ENCODE data around the gene DAB2IP. TPM values are rescaled to one million over a fixed set of nuclear protein-coding genes. Genes with fewer than 3 reads are reported as not detected.

Gene DAB2IP
- polyA plus RNA-seq, 1 donor (not counting 4 experiments of a cell fraction or from before 2014, with no cell fraction given) = 28.6 TPM

GRCh38 chr9:121768416-121769015 is 117.1 kb downstream of the DAB2IP start:
- Histone ChIP-seq H3K4me2 (ENCODE audit: control insufficient read depth, extremely low read depth, insufficient read depth, low read depth, low read length) (no peak overlapping the region), H3K4me1 (ENCODE audit: control insufficient read depth, extremely low read depth, insufficient read depth, low read length) (peaks cover 13% of the 10 kb centered on the region), H2AFZ (ENCODE audit: control insufficient read depth, low read length) (no peak overlapping the region), H3K9ac (ENCODE audit: control insufficient read depth, extremely low read depth, insufficient read depth, low read length) (no peak overlapping the region), H3K4me3 (ENCODE audit: control insufficient read depth in 2 of 3, extremely low read depth in 1 of 3, insufficient read depth in 2 of 3, low read depth in 1 of 3, low read length in 3 of 3) (no peak overlapping the region), H4K20me1 (ENCODE audit: control insufficient read depth, extremely low read depth, insufficient read depth, low read length) (peaks cover 4% of the 10 kb centered on the region), H3K9me1 (ENCODE audit: control insufficient read depth, extremely low read depth, insufficient read depth, low read length) (peaks cover 2% of the 10 kb centered on the region), H3K9me3 (ENCODE audit: control insufficient read depth, low read depth, low read length) (no peaks in the 10 kb centered on the region), H3K27me3 (ENCODE audit: control insufficient read depth, extremely low read depth, insufficient read depth, low read length) (no peaks in the 10 kb centered on the region), H3K36me3 (ENCODE audit: control insufficient read depth in 2 of 2, extremely low read depth in 1 of 2, insufficient read depth in 2 of 2, low read length in 2 of 2) (peaks cover 49 to 62% of the 10 kb centered on the region in 2 experiments), H3K79me2 (ENCODE audit: control insufficient read depth, insufficient read depth, low read length) (no peaks in the 10 kb centered on the region), H3K27ac (ENCODE audit: control insufficient read depth, insufficient read depth, low read length) (no peak overlapping the region)
- dilution Hi-C loops (cut with MboI; ENCODE audit: extremely low pct_ligation_motif_present, low sequenced_read_pairs) = no loop called here
- FAIRE-seq (no peak), DNase-seq (ENCODE audit: low read depth, low spot score) (no peak)
- no peak for TF ChIP-seq EZH2 (IDR thresholded peaks at IDR 0.05; ENCODE audit: low read length)
- TF ChIP-seq CTCF (optimal IDR thresholded peaks at IDR 0.05 in 1 of 3, IDR thresholded peaks at IDR 0.05 in 1 of 3, conservative IDR thresholded peaks at IDR 0.05 in 1 of 3; ENCODE audit: extremely low read depth in 1 of 3, insufficient read depth in 2 of 3, low read length in 3 of 3) = no peak

GRCh38 chr9:121769939-121770338 is 118.5 kb downstream of the DAB2IP start:
- Histone ChIP-seq H3K27ac (ENCODE audit: control insufficient read depth, insufficient read depth, low read length) (no peak overlapping the region), H3K9me3 (ENCODE audit: control insufficient read depth, low read depth, low read length) (no peaks in the 10 kb centered on the region), H3K9me1 (ENCODE audit: control insufficient read depth, extremely low read depth, insufficient read depth, low read length) (peaks cover 2% of the 10 kb centered on the region), H3K4me3 (ENCODE audit: control insufficient read depth in 2 of 3, extremely low read depth in 1 of 3, insufficient read depth in 2 of 3, low read depth in 1 of 3, low read length in 3 of 3) (no peak overlapping the region), H3K27me3 (ENCODE audit: control insufficient read depth, extremely low read depth, insufficient read depth, low read length) (no peaks in the 10 kb centered on the region), H3K4me1 (ENCODE audit: control insufficient read depth, extremely low read depth, insufficient read depth, low read length) (peaks cover 6% of the 10 kb centered on the region), H3K79me2 (ENCODE audit: control insufficient read depth, insufficient read depth, low read length) (no peaks in the 10 kb centered on the region), H3K9ac (ENCODE audit: control insufficient read depth, extremely low read depth, insufficient read depth, low read length) (no peak overlapping the region), H2AFZ (ENCODE audit: control insufficient read depth, low read length) (no peak overlapping the region), H3K36me3 (ENCODE audit: control insufficient read depth in 2 of 2, extremely low read depth in 1 of 2, insufficient read depth in 2 of 2, low read length in 2 of 2) (peaks cover 41 to 65% of the 10 kb centered on the region in 2 experiments), H3K4me2 (ENCODE audit: control insufficient read depth, extremely low read depth, insufficient read depth, low read depth, low read length) (no peak overlapping the region), H4K20me1 (ENCODE audit: control insufficient read depth, extremely low read depth, insufficient read depth, low read length) (peaks cover 4% of the 10 kb centered on the region)
- FAIRE-seq (no peak), DNase-seq (ENCODE audit: low read depth, low spot score) (no peak)
- TF ChIP-seq EZH2 (IDR thresholded peaks at IDR 0.05; ENCODE audit: low read length) = no peak
- TF ChIP-seq CTCF (optimal IDR thresholded peaks at IDR 0.05 in 1 of 3, IDR thresholded peaks at IDR 0.05 in 1 of 3, conservative IDR thresholded peaks at IDR 0.05 in 1 of 3; ENCODE audit: extremely low read depth in 1 of 3, insufficient read depth in 2 of 3, low read length in 3 of 3) = no peak
- dilution Hi-C loops (cut with MboI; ENCODE audit: extremely low pct_ligation_motif_present, low sequenced_read_pairs) = no loop called here
